ENCODE data around the gene CORIN. TPM values are rescaled to one million over a fixed set of nuclear protein-coding genes. Genes with fewer than 3 reads are reported as not detected.

Gene CORIN
- total and polyA plus RNA-seq, 4 donors, result 0.02 to 0.23 (median 0.15) TPM

GRCh38 chr4:47621181-47621580 is 216.7 kb downstream of the CORIN start:
- WGBS, result 97% methylated on average over 1 of the region's 1 CpG
- Histone ChIP-seq H3K4me3 (ENCODE audit: low read depth in 1 of 3, low read length in 3 of 3) (no peak overlapping the region), H3K27me3 (ENCODE audit: control insufficient read depth in 4 of 4, insufficient read depth in 4 of 4, low read length in 3 of 4) (no peaks in the 10 kb centered on the region), H3K27ac (ENCODE audit: low read depth in 1 of 2, low read length in 2 of 2) (no peak overlapping the region), H3K9me3 (ENCODE audit: control insufficient read depth in 4 of 4, low read length in 3 of 4) (no peaks in the 10 kb centered on the region), H3K9ac (ENCODE audit: low read depth in 1 of 2, low read length in 2 of 2) (no peak overlapping the region), H3K36me3 (ENCODE audit: control insufficient read depth in 4 of 4, insufficient read depth in 3 of 4, low read depth in 1 of 4, low read length in 3 of 4) (no peaks in the 10 kb centered on the region), H3K4me1 (ENCODE audit: control insufficient read depth in 4 of 4, insufficient read depth in 4 of 4, low read length in 3 of 4) (no peaks in the 10 kb centered on the region)
- no peak for DNase-seq (ENCODE audit: low spot score)
- TF ChIP-seq HNF4G (IDR thresholded peaks at IDR 0.05) (no peak), JUND (IDR thresholded peaks at IDR 0.05) (no peak), NR2F2 (IDR thresholded peaks at IDR 0.05) (no peak), TAF1 (conservative IDR thresholded peaks at IDR 0.05) (no peak), SP1 (IDR thresholded peaks at IDR 0.05) (no peak), YY1 (IDR thresholded peaks at IDR 0.05) (no peak), REST (IDR thresholded peaks at IDR 0.05) (no peak), RAD21 (IDR thresholded peaks at IDR 0.05) (no peak), ATF3 (IDR thresholded peaks at IDR 0.05) (no peak), FOXA1 (IDR thresholded peaks at IDR 0.05) (no peak), EGR1 (IDR thresholded peaks at IDR 0.05; ENCODE audit: low read depth in 2 of 2) (no peak)
- TF ChIP-seq, protein P1, sequence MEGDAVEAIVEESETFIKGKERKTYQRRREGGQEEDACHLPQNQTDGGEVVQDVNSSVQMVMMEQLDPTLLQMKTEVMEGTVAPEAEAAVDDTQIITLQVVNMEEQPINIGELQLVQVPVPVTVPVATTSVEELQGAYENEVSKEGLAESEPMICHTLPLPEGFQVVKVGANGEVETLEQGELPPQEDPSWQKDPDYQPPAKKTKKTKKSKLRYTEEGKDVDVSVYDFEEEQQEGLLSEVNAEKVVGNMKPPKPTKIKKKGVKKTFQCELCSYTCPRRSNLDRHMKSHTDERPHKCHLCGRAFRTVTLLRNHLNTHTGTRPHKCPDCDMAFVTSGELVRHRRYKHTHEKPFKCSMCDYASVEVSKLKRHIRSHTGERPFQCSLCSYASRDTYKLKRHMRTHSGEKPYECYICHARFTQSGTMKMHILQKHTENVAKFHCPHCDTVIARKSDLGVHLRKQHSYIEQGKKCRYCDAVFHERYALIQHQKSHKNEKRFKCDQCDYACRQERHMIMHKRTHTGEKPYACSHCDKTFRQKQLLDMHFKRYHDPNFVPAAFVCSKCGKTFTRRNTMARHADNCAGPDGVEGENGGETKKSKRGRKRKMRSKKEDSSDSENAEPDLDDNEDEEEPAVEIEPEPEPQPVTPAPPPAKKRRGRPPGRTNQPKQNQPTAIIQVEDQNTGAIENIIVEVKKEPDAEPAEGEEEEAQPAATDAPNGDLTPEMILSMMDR (IDR thresholded peaks at IDR 0.05; ENCODE audit: low read depth, low read length, missing input control), result no peak

DNA sequence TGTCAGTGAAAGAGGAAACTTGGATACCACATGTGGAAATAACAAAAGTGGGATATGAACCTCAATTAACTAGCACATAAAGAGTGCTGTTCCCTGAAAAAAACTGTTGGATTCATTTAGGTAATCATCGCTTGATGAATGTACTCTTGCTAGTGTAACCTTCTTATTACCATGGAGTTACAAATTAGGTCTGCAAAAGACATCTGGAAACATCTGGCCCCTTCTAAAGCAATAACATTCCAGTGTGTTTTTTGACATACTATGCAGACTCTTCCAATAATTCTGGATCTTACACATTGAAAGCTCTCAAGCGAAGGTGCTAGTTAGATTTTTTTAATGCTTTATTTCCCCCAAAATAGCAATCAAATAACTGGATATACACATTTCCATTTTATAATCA is 218.2 kb downstream of the CORIN start:
- Histone ChIP-seq H3K9me3 (ENCODE audit: control insufficient read depth in 4 of 4, low read length in 3 of 4) (no peaks in the 10 kb centered on the region), H3K4me3 (ENCODE audit: low read depth in 1 of 3, low read length in 3 of 3) (no peak overlapping the region), H3K9ac (ENCODE audit: low read depth in 1 of 2, low read length in 2 of 2) (no peak overlapping the region), H3K4me1 (ENCODE audit: control insufficient read depth in 4 of 4, insufficient read depth in 4 of 4, low read length in 3 of 4) (no peaks in the 10 kb centered on the region), H3K27ac (ENCODE audit: low read depth in 1 of 2, low read length in 2 of 2) (no peak overlapping the region), H3K27me3 (ENCODE audit: control insufficient read depth in 4 of 4, insufficient read depth in 4 of 4, low read length in 3 of 4) (no peaks in the 10 kb centered on the region), H3K36me3 (ENCODE audit: control insufficient read depth in 4 of 4, insufficient read depth in 3 of 4, low read depth in 1 of 4, low read length in 3 of 4) (no peaks in the 10 kb centered on the region)
- DNase-seq (ENCODE audit: low spot score), result no peak
- TF ChIP-seq ATF3 (IDR thresholded peaks at IDR 0.05), result no peak
- TF ChIP-seq RAD21 (IDR thresholded peaks at IDR 0.05), result no peak
- TF ChIP-seq SP1 (IDR thresholded peaks at IDR 0.05), result no peak
- TF ChIP-seq ZBTB33 (IDR thresholded peaks at IDR 0.05), result no peak
- no peak for TF ChIP-seq HNF4A (conservative IDR thresholded peaks at IDR 0.05)
- no peak for TF ChIP-seq JUND (IDR thresholded peaks at IDR 0.05)
- 93% methylated on average over 2 of the region's 2 CpGs for WGBS
